TTC549 (cell line): Measurements from ENCODE around the gene PRKG1.
"Not testable (repeated sequence)": the region's sequence is repeated elsewhere in the genome, so short reads cannot be mapped to it uniquely, and the experiment has no call there.

Experiments used
- FAIRE-seq: peaks from 2 replicates; lab custom pipeline; 2012; peaks lifted over from hg19 to GRCh38; lab: Jason Lieb, UNC

PRKG1 gene

GRCh38 chr10:51427758-51428157 is 353.5 kb downstream of the PRKG1 start:
- no peak for FAIRE-seq

GRCh38 chr10:51430506-51430905 is 356.2 kb downstream of the PRKG1 start:
- no peak for FAIRE-seq

GRCh38 chr10:51433949-51434475 is 359.7 kb downstream of the PRKG1 start:
- no peak for FAIRE-seq

- no peak for FAIRE-seq
Measured at GRCh38 chr10:51436805-51437204, 362.5 kb downstream of the PRKG1 start.

GRCh38 chr10:51439645-51440044 is 365.4 kb downstream of the PRKG1 start:
- no peak for FAIRE-seq

- FAIRE-seq = no peak
Measured at GRCh38 chr10:51445588-51445987, 371.3 kb downstream of the PRKG1 start.

- FAIRE-seq = no peak
Measured at GRCh38 chr10:51447119-51447518, 372.8 kb downstream of the PRKG1 start.

GRCh38 chr10:51455762-51456161 is 381.5 kb downstream of the PRKG1 start:
- FAIRE-seq = not testable (repeated sequence)

GRCh38 chr10:51459476-51459875 is 385.2 kb downstream of the PRKG1 start:
- FAIRE-seq = no peak

GRCh38 chr10:51462076-51462779 is 387.9 kb downstream of the PRKG1 start:
- FAIRE-seq = no peak

GRCh38 chr10:51468424-51468823 is 394.1 kb downstream of the PRKG1 start:
- no peak for FAIRE-seq

GRCh38 chr10:51469686-51470085 is 395.4 kb downstream of the PRKG1 start:
- FAIRE-seq = no peak

GRCh38 chr10:51471271-51471670 is 397.0 kb downstream of the PRKG1 start:
- FAIRE-seq = no peak

- FAIRE-seq = no peak
Measured at GRCh38 chr10:51472154-51472553, 397.9 kb downstream of the PRKG1 start.

GRCh38 chr10:51479711-51480110 is 405.4 kb downstream of the PRKG1 start:
- FAIRE-seq = no peak

- FAIRE-seq = no peak
Measured at GRCh38 chr10:51485668-51486067, 411.4 kb downstream of the PRKG1 start.

GRCh38 chr10:51487576-51487975 is 413.3 kb downstream of the PRKG1 start:
- no peak for FAIRE-seq

- no peak for FAIRE-seq
Measured at GRCh38 chr10:51488766-51489408, 414.6 kb downstream of the PRKG1 start.

- no peak for FAIRE-seq
Measured at GRCh38 chr10:51498424-51498823, 424.1 kb downstream of the PRKG1 start.

GRCh38 chr10:51501396-51501795 is 427.1 kb downstream of the PRKG1 start:
- FAIRE-seq = no peak

GRCh38 chr10:51502124-51502523 is 427.8 kb downstream of the PRKG1 start:
- no peak for FAIRE-seq

GRCh38 chr10:51503378-51503777 is 429.1 kb downstream of the PRKG1 start:
- FAIRE-seq = no peak

- no peak for FAIRE-seq
Measured at GRCh38 chr10:51507476-51507875, 433.2 kb downstream of the PRKG1 start.

- FAIRE-seq = no peak
Measured at GRCh38 chr10:51508156-51508555, 433.9 kb downstream of the PRKG1 start.
